BJ (cell line): ENCODE data around the gene VWA2. TPM values are rescaled to one million over a fixed set of nuclear protein-coding genes. Genes with fewer than 3 reads are reported as not detected.
"Not testable (repeated sequence)": the region's sequence is repeated elsewhere in the genome, so short reads cannot be mapped to it uniquely, and the experiment has no call there.

Experiments
- CTCF ChIA-PET: fragments of 350-600 bp; formaldehyde crosslinking; extraction: SDS; loops from one replicate; lab custom pipeline; 2021; ENCODE audit warnings: antibody characterized with exemption, inconsistent platforms; lab: Yijun Ruan, JAX
- POLR2A ChIA-PET: fragments of 300-600 bp; sonication (Branson Sonifier 250); formaldehyde crosslinking; extraction: SDS; loops from one replicate; lab custom pipeline; 2021; ENCODE audit warnings: antibody characterized with exemption; lab: Charles Lee
- DNase-seq: peaks from one replicate; pipeline ENCODE4 v3.0.0-alpha.2; 2011; ENCODE audit warnings: low read depth
- H3K27me3 ChIP-seq: 2 replicates; pipeline ENCODE4 v1.6.0; 2011; ENCODE audit warnings: low read length; ENCODE audit not compliant: control insufficient read depth, insufficient read depth
- H3K36me3 ChIP-seq: 2 replicates; pipeline ENCODE4 v1.5.1; 2011; ENCODE audit warnings: low read length; ENCODE audit not compliant: control insufficient read depth, insufficient read depth
- H3K4me3 ChIP-seq: 2 replicates; pipeline ENCODE4 v1.5.1; 2011; ENCODE audit warnings: low read depth, mild to moderate bottlenecking, control low read depth, low read length
- CTCF ChIP-seq: IDR thresholded peaks from 2 replicates; pipeline ENCODE4 v1.5.1; 2011; ENCODE audit warnings: low read depth, mild to moderate bottlenecking, control low read depth, inconsistent platforms, low read length, moderate library complexity; ENCODE audit not compliant: insufficient read depth
- polyA plus RNA-seq: library from polyadenylated mRNA; depleted of rRNA; stranded (reverse); fragments of >200 nt; gene quantifications from 2 replicates; pipeline ENCODE4 v1.2.3, GENCODE V29; 2011

Gene VWA2
- polyA plus RNA-seq, 1 experiment, result 0.07 TPM

GRCh38 chr10:114332301-114333192 lies 93.5 kb downstream of the VWA2 start:
- ChIA-PET POLR2A (no interaction called here), CTCF (interaction anchor here (0.6 to 1.1 kb wide), 3 partner anchors 26 to 74 kb away, joined by 3 read pairs; no protein-coding TSS in a partner anchor)
- no peaks in the 10 kb centered on the region for H3K36me3 ChIP-seq
- DNase-seq, result no peak
- TF ChIP-seq CTCF, result no peak
- no peak overlapping the region for H3K4me3 ChIP-seq
- H3K27me3 ChIP-seq, result no peaks in the 10 kb centered on the region; the same call in 1 of the 2 replicates

- DNase-seq, H3K36me3 ChIP-seq, POLR2A ChIA-PET, H3K27me3 ChIP-seq, H3K4me3 ChIP-seq: not testable (repeated sequence)
- CTCF ChIA-PET, result interaction anchor here (1.1 kb wide), 1 partner anchor 29 kb away, joined by 3 read pairs; no protein-coding TSS in a partner anchor
These were observed 94.4 kb downstream of the VWA2 start for GRCh38 chr10:114333441-114333840.

GRCh38 chr10:114334301-114334700 lies 95.2 kb downstream of the VWA2 start:
- CTCF ChIA-PET, result no interaction called here
- DNase-seq, result no peak
- POLR2A ChIA-PET, result no interaction called here
- no peaks in the 10 kb centered on the region; the same call in 1 of the 2 replicates for H3K27me3 ChIP-seq
- no peak for TF ChIP-seq CTCF
- no peak overlapping the region for H3K4me3 ChIP-seq
- H3K36me3 ChIP-seq, result no peaks in the 10 kb centered on the region

- H3K27me3 ChIP-seq, result no peaks in the 10 kb centered on the region; the same call in 1 of the 2 replicates
- CTCF ChIA-PET, result no interaction called here
- no peak for DNase-seq
- no peak for TF ChIP-seq CTCF
- H3K4me3 ChIP-seq, result no peak overlapping the region
- POLR2A ChIA-PET, result no interaction called here
- H3K36me3 ChIP-seq, result no peaks in the 10 kb centered on the region
These were observed 96.6 kb downstream of the VWA2 start for GRCh38 chr10:114335614-114336013.

GRCh38 chr10:114336823-114337509 lies 97.9 kb downstream of the VWA2 start:
- Histone ChIP-seq H3K27me3 (no peaks in the 10 kb centered on the region; the same call in 1 of the 2 replicates), H3K4me3 (no peak overlapping the region), H3K36me3 (no peaks in the 10 kb centered on the region)
- ChIA-PET POLR2A (no interaction called here), CTCF (no interaction called here)
- DNase-seq, result no peak
- TF ChIP-seq CTCF, result no peak
